Vagina (tissue), 2 donors: ENCODE results near the gene PPIP5K1.
"Not testable (repeated sequence)": the region's sequence is repeated elsewhere in the genome, so short reads cannot be mapped to it uniquely, and the experiment has no call there.

Source experiments
- CTCF ChIP-seq, 3 experiments: fragments of 450-650 bp in 2 of 3; fragments of 200-600 bp in 1 of 3; sonication (generic) in 1 of 3; IDR thresholded peaks; one replicate each; pipeline ENCODE4 v1.5.1; 2017 to 2019; ENCODE audit warnings: antibody characterized with exemption in 3 of 3, mild to moderate bottlenecking in 2 of 3, moderate library complexity in 2 of 3
- POLR2A ChIP-seq, 2 donors: fragments of 450-650 bp; IDR thresholded peaks; one replicate each; pipeline ENCODE4 v1.6.1; 2017; ENCODE audit warnings: antibody characterized with exemption in 2 of 2, mild to moderate bottlenecking in 2 of 2, moderate library complexity in 2 of 2

GRCh38 chr15:43622068-43622799 is 32.2 kb upstream of the PPIP5K1 start:
- not testable (repeated sequence) for TF ChIP-seq POLR2A, CTCF (IDR thresholded peaks at IDR 0.05)
